Pancreas (tissue), 10 donors: ENCODE measurements around the gene SMARCAD1. TPM values are rescaled to one million over a fixed set of nuclear protein-coding genes. Genes with fewer than 3 reads are reported as not detected.

ENCODE experiments used
- ATAC-seq, 4 donors: fragments of 200-7000 bp; cut with Tn5 transposase; one replicate each; pipeline versions ENCODE4 v1.8.0 to v1.9.1; 2020; ENCODE audit warnings: mild to moderate bottlenecking in 4 of 4, moderate library complexity in 4 of 4
- DNase-seq, 6 donors: peaks; one replicate each; pipeline ENCODE4 v3.0.0-alpha.2; 2020
- FAIRE-seq: peaks from 2 replicates; lab custom pipeline; 2012; peaks lifted over from hg19 to GRCh38; lab: Jason Lieb, UNC
- H3K27ac ChIP-seq, 4 donors: fragments of 200-600 bp; sonication (generic); 1 replicate in 3 of 4; 2 replicates in 1 of 4; pipeline versions ENCODE4 v1.5.0 to v1.8.0; 2020
- H3K27me3 ChIP-seq, 4 donors: fragments of 200-600 bp; one replicate each; pipeline ENCODE4 v1.8.0; 2021
- H3K36me3 ChIP-seq, 3 donors: fragments of 200-600 bp; sonication (generic) in 1 of 3; one replicate each; pipeline versions ENCODE4 v1.5.0 to v1.8.0; 2020 to 2021
- H3K4me1 ChIP-seq, 3 donors: fragments of 200-600 bp; one replicate each; pipeline ENCODE4 v1.8.0; 2021
- H3K4me3 ChIP-seq, 4 donors: fragments of 200-600 bp; sonication (generic) in 2 of 4; one replicate each; pipeline versions ENCODE4 v1.5.0 to v1.8.0; 2020 to 2021
- H3K9me3 ChIP-seq, 4 donors: fragments of 200-600 bp; one replicate each; pipeline ENCODE4 v1.8.0; 2021
- CTCF ChIP-seq, 4 donors: fragments of 200-600 bp; sonication (generic) in 3 of 4; IDR thresholded peaks; one replicate each; pipeline versions ENCODE4 v1.5.0 to v1.8.0; 2021; ENCODE audit warnings: antibody characterized with exemption in 4 of 4
- WGBS, 2 donors: extraction: QIAGEN DNeasy Blood & Tissue Kit; methylation state at CpG; one replicate each; pipeline ENCODE4 v1.1.7; 2013; 5-methylcytosine and 5-hydroxymethylcytosine counted together
- intact Hi-C, 3 donors: fragments of 100-400 bp; cut with DNase I; formaldehyde crosslinking; loops; one replicate each; pipeline versions ENCODE4 v1.11.1 to v1.14.2; 2022
- polyA plus RNA-seq, 2 donors: library from polyadenylated mRNA; stranded (reverse); fragments of 200-250 nt; gene quantifications; one replicate each; pipeline ENCODE4 v1.2.3, GENCODE V29; 2013
- total RNA-seq, 6 donors: library from RNA; stranded (reverse); fragmentation: NEBNext Ultra II Directional in 4 of 6; extraction: Animal tissue kit (Norgen Biotek cat#: 25700) in 4 of 6; gene quantifications; one replicate each; pipeline versions ENCODE4 v1.2.1 to v1.2.4, GENCODE V29; 2021 to 2023
- donor health status: healthy with polysubstance abuse.
- donor health status: DM: no; HTN: no; CAD: no; lungs with moderate emphysema.
- donor health status: DM: no; HTN: no; CAD: no.
- donor health status: control.
- donor health status: control.
- donor health status: Bipolar disorder and iron deficiency.
- donor health status: DM: yes; HTN: yes; CAD: no.
- donor health status: DM: no; HTN: no; CAD: no.
- donor health status: DM: no; HTN: no; CAD: no.
- donor health status: DM: yes; HTN: yes; CAD: no.

Gene SMARCAD1
- total and polyA plus RNA-seq, 8 donors, result 4.9 to 14.1 (median 9.2) TPM

GRCh38 chr4:94253036-94253435, 45.4 kb downstream of the SMARCAD1 start:
- H3K9me3 ChIP-seq, result no peaks in the 10 kb centered on the region
- peaks cover 0 to 15% (median 7%) of the 10 kb centered on the region in 3 donors for H3K36me3 ChIP-seq
- ATAC-seq (no peak), DNase-seq (no peak), FAIRE-seq (no peak)
- no peak overlapping the region for H3K4me3 ChIP-seq
- 93 to 95% methylated on average over 3 of the region's 3 CpGs for WGBS, 2 donors
- no peak overlapping the region for H3K27ac ChIP-seq
- intact Hi-C loops, result no loop called here
- H3K4me1 ChIP-seq, result no peaks in the 10 kb centered on the region
- TF ChIP-seq CTCF (IDR thresholded peaks at IDR 0.05), result no peak
- H3K27me3 ChIP-seq, result no peaks in the 10 kb centered on the region

GRCh38 chr4:94256144-94256783, 48.6 kb downstream of the SMARCAD1 start:
- Histone ChIP-seq H3K4me3 (no peak overlapping the region), H3K27ac (no peak overlapping the region), H3K4me1 (no peaks in the 10 kb centered on the region), H3K9me3 (no peaks in the 10 kb centered on the region), H3K27me3 (no peaks in the 10 kb centered on the region), H3K36me3 (peaks cover 0 to 15% (median 7%) of the 10 kb centered on the region in 3 donors)
- DNase-seq (no peak), ATAC-seq (no peak), FAIRE-seq (no peak)
- no peak for TF ChIP-seq CTCF (IDR thresholded peaks at IDR 0.05)
- 88 to 90% methylated on average over 8 of the region's 8 CpGs for WGBS, 2 donors
- intact Hi-C loops, result no loop called here

GRCh38 chr4:94256828-94257227, 49.2 kb downstream of the SMARCAD1 start:
- Histone ChIP-seq H3K27me3 (no peaks in the 10 kb centered on the region), H3K9me3 (no peaks in the 10 kb centered on the region), H3K27ac (no peak overlapping the region), H3K36me3 (peaks cover 0 to 15% (median 7%) of the 10 kb centered on the region in 3 donors), H3K4me1 (no peaks in the 10 kb centered on the region), H3K4me3 (no peak overlapping the region)
- no peak for TF ChIP-seq CTCF (IDR thresholded peaks at IDR 0.05)
- FAIRE-seq (no peak), DNase-seq (no peak), ATAC-seq (no peak)
- intact Hi-C loops, result no loop called here

GRCh38 chr4:94262163-94263016, 54.7 kb downstream of the SMARCAD1 start:
- no peak for FAIRE-seq
- H3K27me3 ChIP-seq, result no peaks in the 10 kb centered on the region

More at GRCh38 chr4:94262163-94263016, 54.7 kb downstream of the SMARCAD1 start:
- peaks cover 0 to 11% (median 0%) of the 10 kb centered on the region in 3 donors for H3K36me3 ChIP-seq
- H3K4me3 ChIP-seq, result no peak overlapping the region
- 89 to 95% methylated on average over 5 of the region's 5 CpGs for WGBS, 2 donors
- TF ChIP-seq CTCF (IDR thresholded peaks at IDR 0.05), result no peak
- no peaks in the 10 kb centered on the region for H3K9me3 ChIP-seq
- no peak overlapping the region for H3K27ac ChIP-seq
- ATAC-seq (no peak), DNase-seq (no peak)
- intact Hi-C loops, result no loop called here
- H3K4me1 ChIP-seq, result no peaks in the 10 kb centered on the region
